ENCODE data around the gene PTGER4.

PTGER4 gene

GRCh38 chr5:40679913-40680681 lies at the start of gene PTGER4:
PTGER4 (plus strand) TSS chr5:40679915; CDS start chr5:40680994, 1,079 bp downstream.
- peak within 1 kb of the TSS; percentile 89 for H3K9ac ChIP-seq (ENCODE audit: low read depth, low read length)
- DNase-seq (peak; percentile 47), ATAC-seq (ENCODE audit: insufficient read depth, low read depth) (peak; percentile 5; the same call in 2 of the 3 replicates)
- H3K4me3 ChIP-seq (ENCODE audit: low read depth in 1 of 2, low read length in 2 of 2), result peak within 1 kb of the TSS; percentile 95 to 96
- H2AFZ ChIP-seq (ENCODE audit: low read depth, low read length), result peak within 1 kb of the TSS; percentile 60
- H4K20me1 ChIP-seq (ENCODE audit: insufficient read depth, low read length), result peaks cover 49% of the 10 kb centered on the region
- H3K27me3 ChIP-seq (ENCODE audit: insufficient read depth, low read length, poor library complexity), result no peaks in the 10 kb centered on the region
- H3K9me3 ChIP-seq (ENCODE audit: insufficient read depth, low read length, severe bottlenecking), result no peaks in the 10 kb centered on the region
- H3K36me3 ChIP-seq (ENCODE audit: insufficient read depth, low read length), result peaks cover 48% of the 10 kb centered on the region
- TF ChIP-seq CTCF (IDR thresholded peaks at IDR 0.05; ENCODE audit: borderline replicate concordance, extremely low read depth, low read length, poor library complexity, severe bottlenecking), result no peak
- TF ChIP-seq EZH2 (IDR thresholded peaks at IDR 0.05; ENCODE audit: borderline replicate concordance, low read depth, low read length, severe bottlenecking), result no peak
- peak within 1 kb of the TSS; percentile 66 for H3K4me2 ChIP-seq (ENCODE audit: insufficient read depth, low read length)
- H3K79me2 ChIP-seq (ENCODE audit: insufficient read depth, low read length), result peaks cover 95% of the 10 kb centered on the region
- H3K4me1 ChIP-seq (ENCODE audit: insufficient read depth, low read length), result peaks cover 38% of the 10 kb centered on the region
- H3K27ac ChIP-seq (ENCODE audit: low read length), result peak within 1 kb of the TSS; percentile 99

GRCh38 chr5:40630126-40630525 lies 49.6 kb upstream of the PTGER4 start:
- Histone ChIP-seq H4K20me1 (ENCODE audit: insufficient read depth, low read length) (no peaks in the 10 kb centered on the region), H3K27ac (ENCODE audit: low read length) (no peak overlapping the region), H3K4me3 (ENCODE audit: low read depth in 1 of 2, low read length in 2 of 2) (no peak overlapping the region), H3K4me1 (ENCODE audit: insufficient read depth, low read length) (no peaks in the 10 kb centered on the region), H3K4me2 (ENCODE audit: insufficient read depth, low read length) (no peak overlapping the region), H3K27me3 (ENCODE audit: insufficient read depth, low read length, poor library complexity) (no peaks in the 10 kb centered on the region), H3K79me2 (ENCODE audit: insufficient read depth, low read length) (no peaks in the 10 kb centered on the region), H3K9ac (ENCODE audit: low read depth, low read length) (no peak overlapping the region), H2AFZ (ENCODE audit: low read depth, low read length) (no peak overlapping the region), H3K9me3 (ENCODE audit: insufficient read depth, low read length, severe bottlenecking) (no peaks in the 10 kb centered on the region), H3K36me3 (ENCODE audit: insufficient read depth, low read length) (no peaks in the 10 kb centered on the region)
- DNase-seq, result no peak
- no peak for TF ChIP-seq EZH2 (IDR thresholded peaks at IDR 0.05; ENCODE audit: borderline replicate concordance, low read depth, low read length, severe bottlenecking)
- TF ChIP-seq CTCF (IDR thresholded peaks at IDR 0.05; ENCODE audit: borderline replicate concordance, extremely low read depth, low read length, poor library complexity, severe bottlenecking), result no peak
- no peak for ATAC-seq (ENCODE audit: insufficient read depth, low read depth)

DNA sequence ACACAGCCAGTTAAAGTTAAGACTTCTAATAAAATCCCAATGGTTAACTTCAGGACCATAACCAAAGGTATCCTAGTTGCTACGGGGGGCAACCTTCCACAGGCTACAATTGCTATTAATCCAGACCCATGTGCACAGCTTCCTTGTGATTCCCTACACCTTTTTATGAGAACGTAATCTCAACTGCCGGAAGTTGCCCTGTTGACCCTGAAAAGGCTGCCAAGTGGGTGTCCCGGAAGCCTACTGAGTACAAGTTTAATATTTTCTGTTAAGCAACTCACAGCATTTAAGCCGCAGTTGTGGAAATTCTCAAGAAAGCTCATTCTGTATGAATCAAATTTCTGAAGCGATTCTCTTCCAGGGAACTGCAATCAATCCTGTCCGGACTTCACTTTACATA lies 48.5 kb upstream of the PTGER4 start:
- TF ChIP-seq CTCF (IDR thresholded peaks at IDR 0.05; ENCODE audit: borderline replicate concordance, extremely low read depth, low read length, poor library complexity, severe bottlenecking) (no peak), EZH2 (IDR thresholded peaks at IDR 0.05; ENCODE audit: borderline replicate concordance, low read depth, low read length, severe bottlenecking) (no peak)
- H3K36me3 ChIP-seq (ENCODE audit: insufficient read depth, low read length), result no peaks in the 10 kb centered on the region
- no peak overlapping the region for H3K4me3 ChIP-seq (ENCODE audit: low read depth in 1 of 2, low read length in 2 of 2)
- DNase-seq, result no peak
- peaks cover under 1% of the 10 kb centered on the region for H3K9me3 ChIP-seq (ENCODE audit: insufficient read depth, low read length, severe bottlenecking)
- no peaks in the 10 kb centered on the region for H4K20me1 ChIP-seq (ENCODE audit: insufficient read depth, low read length)
- H3K79me2 ChIP-seq (ENCODE audit: insufficient read depth, low read length), result no peaks in the 10 kb centered on the region
- H3K4me2 ChIP-seq (ENCODE audit: insufficient read depth, low read length), result no peak overlapping the region
- H2AFZ ChIP-seq (ENCODE audit: low read depth, low read length), result no peak overlapping the region
- ATAC-seq (ENCODE audit: insufficient read depth, low read depth), result no peak
- no peak overlapping the region for H3K9ac ChIP-seq (ENCODE audit: low read depth, low read length)
- H3K4me1 ChIP-seq (ENCODE audit: insufficient read depth, low read length), result no peaks in the 10 kb centered on the region
- H3K27ac ChIP-seq (ENCODE audit: low read length), result no peak overlapping the region
- no peaks in the 10 kb centered on the region for H3K27me3 ChIP-seq (ENCODE audit: insufficient read depth, low read length, poor library complexity)
